HepG2 (cell line): ENCODE measurements around the gene TM9SF3. TPM values are rescaled to one million over a fixed set of nuclear protein-coding genes. Genes with fewer than 3 reads are reported as not detected.
"Not testable (repeated sequence)": the region's sequence is repeated elsewhere in the genome, so short reads cannot be mapped to it uniquely, and the experiment has no call there.

ENCODE experiments used
- ATAC-seq: fragments of 200-7000 bp; cut with Tn5 transposase; 3 replicates; pipeline ENCODE4 v1.9.1; 2020; ENCODE audit warnings: mild to moderate bottlenecking, moderate library complexity
- BruUV-seq: library from RNA; stranded (reverse); fragments of 400-500 nt; replicated peaks from 2 replicates; lab custom pipeline; 2021; lab: Mats Ljungman, UMichigan
- CTCF ChIA-PET: fragments of 300-600 bp; formaldehyde crosslinking; extraction: SDS; loops from one replicate; lab custom pipeline; 2021; ENCODE audit warnings: low total read pairs, inconsistent platforms, low intra/inter-chr PET ratio; lab: Yijun Ruan, JAX
- POLR2A ChIA-PET: fragments of 350-600 bp; sonication (Branson Sonifier 250); formaldehyde crosslinking; loops from one replicate; lab custom pipeline; 2020; ENCODE audit warnings: antibody characterized with exemption, inconsistent platforms; lab: Yijun Ruan, JAX
- DNase-seq: peaks from one replicate; pipeline ENCODE4 v3.0.0-alpha.2; 2015; ENCODE audit warnings: low spot score
- FAIRE-seq: peaks from 3 replicates; lab custom pipeline; 2011; peaks lifted over from hg19 to GRCh38; lab: Jason Lieb, UNC
- H2AFZ ChIP-seq: one replicate; pipeline ENCODE4 v1.6.1; 2011; ENCODE audit warnings: low read length, inconsistent platforms
- H3K27ac ChIP-seq: fragments of 300-600 bp; 3 replicates; pipeline ENCODE4 v1.8.0; 2011; ENCODE audit warnings: mixed run types, mild to moderate bottlenecking, mixed read lengths, low read length, inconsistent platforms; ENCODE audit not compliant: insufficient read depth; ENCODE audit errors: extremely low read length
- H3K27me3 ChIP-seq, 2 experiments: fragments of 200-600 bp in 1 of 2; 2 replicates in 1 of 2; 3 replicates in 1 of 2; pipeline versions ENCODE4 v1.6.0 to v1.8.0; 2011; ENCODE audit warnings: low read length in 2 of 2, mild to moderate bottlenecking in 2 of 2, moderate library complexity in 2 of 2, inconsistent platforms in 1 of 2; ENCODE audit not compliant: insufficient read depth in 2 of 2, control insufficient read depth in 1 of 2
- H3K36me3 ChIP-seq, 2 experiments: fragments of 200-600 bp in 1 of 2; replicated peaks in 1 of 2; 2 replicates in 1 of 2; 3 replicates in 1 of 2; pipeline versions ENCODE4 v1.5.1 to v1.8.0; 2011; ENCODE audit warnings: low read length in 2 of 2, inconsistent platforms in 1 of 2; ENCODE audit not compliant: insufficient read depth in 2 of 2, control insufficient read depth in 1 of 2
- H3K4me1 ChIP-seq: 2 replicates; pipeline ENCODE4 v1.5.1; 2012; ENCODE audit warnings: low read length, inconsistent platforms; ENCODE audit not compliant: insufficient read depth
- H3K4me2 ChIP-seq: 2 replicates; pipeline ENCODE4 v1.6.0; 2011; ENCODE audit warnings: low read depth, low read length, inconsistent platforms
- H3K4me3 ChIP-seq, 3 experiments: fragments of 200-600 bp in 1 of 3; sonication (generic), shearing (Covaris generic) in 1 of 3; replicated peaks in 1 of 3; 2 replicates each; pipeline ENCODE4 v1.5.1; 2011 to 2016; ENCODE audit warnings: low read length in 3 of 3, inconsistent platforms in 2 of 3, low read depth in 2 of 3, mild to moderate bottlenecking in 2 of 3, control low read depth in 1 of 3, mixed read lengths in 1 of 3; ENCODE audit not compliant: insufficient read depth in 1 of 3
- H3K79me2 ChIP-seq: one replicate; pipeline ENCODE4 v1.6.1; 2011; ENCODE audit warnings: low read length, inconsistent platforms; ENCODE audit not compliant: insufficient read depth
- H3K9ac ChIP-seq: 2 replicates; pipeline ENCODE4 v1.6.0; 2011; ENCODE audit warnings: mild to moderate bottlenecking, low read depth, low read length, inconsistent platforms; ENCODE audit not compliant: insufficient read depth
- H3K9me3 ChIP-seq: 2 replicates; pipeline ENCODE4 v1.5.1; 2012; ENCODE audit warnings: mild to moderate bottlenecking, low read length
- H4K20me1 ChIP-seq: 2 replicates; pipeline ENCODE4 v1.6.0; 2011; ENCODE audit warnings: inconsistent platforms, mild to moderate bottlenecking, low read length, moderate library complexity; ENCODE audit not compliant: insufficient read depth
- AGO2 ChIP-seq: fragments of 200-400 bp; formaldehyde crosslinking; optimal IDR thresholded peaks from 2 replicates; pipeline ENCODE3; 2017; ENCODE audit warnings: mild to moderate bottlenecking, low read depth, low read length, moderate library complexity
- ERF ChIP-seq: IDR thresholded peaks from 2 replicates; pipeline ENCODE4 v1.6.1; 2018; ENCODE audit warnings: missing biosample characterization, missing genetic modification reagents
- FOXM1 ChIP-seq: sonication (generic); formaldehyde crosslinking; IDR thresholded peaks from 2 replicates; pipeline ENCODE4 v1.5.0; 2020; ENCODE audit warnings: missing genetic modification reagents
- HNF4A ChIP-seq: sonication (generic); formaldehyde crosslinking; IDR thresholded peaks from 2 replicates; pipeline ENCODE4 v1.4.0; 2020; ENCODE audit warnings: missing genetic modification reagents
- HOXA7 ChIP-seq: sonication (generic); formaldehyde crosslinking; IDR thresholded peaks from 2 replicates; pipeline ENCODE4 v1.8.1; 2022; ENCODE audit warnings: mild to moderate bottlenecking, missing genetic modification reagents, moderate library complexity
- KDM5B ChIP-seq: sonication (generic); formaldehyde crosslinking; IDR thresholded peaks from 2 replicates; pipeline ENCODE4 v1.4.0; 2020; ENCODE audit warnings: missing genetic modification reagents, mild to moderate bottlenecking, borderline replicate concordance
- NFE2L1 ChIP-seq: sonication (generic); formaldehyde crosslinking; IDR thresholded peaks from 2 replicates; pipeline ENCODE4 v1.4.0; 2020; ENCODE audit warnings: missing genetic modification reagents, mild to moderate bottlenecking, borderline replicate concordance
- ONECUT2 ChIP-seq: sonication (generic); formaldehyde crosslinking; IDR thresholded peaks from 2 replicates; pipeline ENCODE4 v1.4.0; 2020; ENCODE audit warnings: missing genetic modification reagents
- PITX1 ChIP-seq: sonication (generic); formaldehyde crosslinking; IDR thresholded peaks from 2 replicates; pipeline ENCODE4 v1.5.1; 2020; ENCODE audit warnings: mild to moderate bottlenecking, missing genetic modification reagents
- ZNF136 ChIP-seq: sonication (generic); formaldehyde crosslinking; IDR thresholded peaks from 2 replicates; pipeline ENCODE4 v1.8.1; 2022; ENCODE audit warnings: low read depth, mild to moderate bottlenecking, moderate library complexity, missing genetic modification reagents
- ZNF652 ChIP-seq: IDR thresholded peaks from 2 replicates; pipeline ENCODE4 v1.6.1; 2016; ENCODE audit warnings: low read depth, borderline replicate concordance
- WGBS: methylation state at CpG from one replicate; pipeline ENCODE4 v1.1.6; 2017; ENCODE audit warnings: low lambda C conversion rate; 5-methylcytosine and 5-hydroxymethylcytosine counted together
- in situ Hi-C: cut with HindIII; loops from 2 replicates; pipeline ENCODE4 v1.10.0; 2017; ENCODE audit warnings: low pct_unique_long_range_greater_than_20kb; ENCODE audit not compliant: extremely low pct_ligation_motif_present
- intact Hi-C: fragments of 100-400 bp; cut with micrococcal nuclease; formaldehyde crosslinking; loops from one replicate; pipeline ENCODE4 v1.10.0; 2022; ENCODE audit not compliant: unreplicated experiment
- polyA plus RNA-seq, 8 experiments: library from polyadenylated mRNA; depleted of rRNA in 3 of 8; stranded (reverse) in 7 of 8; unstranded in 1 of 8; fragments of >200 nt; fragmentation: Illumina TruSeq in 4 of 8; extraction: Trizol in 4 of 8; gene quantifications; 2 replicates each; pipeline versions ENCODE4 v1.2.1 to v1.2.3, GENCODE V29; 2011 to 2016; ENCODE audit warnings: low read depth in 4 of 8, missing spikeins in 1 of 8, mixed read lengths in 1 of 8; ENCODE audit not compliant: insufficient read depth in 1 of 8
- total RNA-seq, 5 experiments: library from RNA; depleted of rRNA; stranded (reverse); fragments of >200 nt; fragmentation: Illumina TruSeq; extraction: Trizol; gene quantifications; 2 replicates each; pipeline ENCODE4 v1.2.3, GENCODE V29; 2016; ENCODE audit warnings: low read depth in 1 of 5
- TF ChIP-seq, protein P1 (sequence below): sonication (generic); formaldehyde crosslinking; IDR thresholded peaks from 2 replicates; pipeline ENCODE4 v1.5.0; 2020; ENCODE audit warnings: missing genetic modification reagents
- TF ChIP-seq, protein P2 (sequence below): IDR thresholded peaks from 2 replicates; pipeline ENCODE4 v1.6.1; 2016; ENCODE audit warnings: mild to moderate bottlenecking, missing biosample characterization, missing genetic modification reagents

Gene TM9SF3
- total and polyA plus RNA-seq, 2 of the 13 experiments (the other 11 are each of a cell fraction or from before 2014, with no cell fraction given): 43.8 to 120 TPM

DNA sequence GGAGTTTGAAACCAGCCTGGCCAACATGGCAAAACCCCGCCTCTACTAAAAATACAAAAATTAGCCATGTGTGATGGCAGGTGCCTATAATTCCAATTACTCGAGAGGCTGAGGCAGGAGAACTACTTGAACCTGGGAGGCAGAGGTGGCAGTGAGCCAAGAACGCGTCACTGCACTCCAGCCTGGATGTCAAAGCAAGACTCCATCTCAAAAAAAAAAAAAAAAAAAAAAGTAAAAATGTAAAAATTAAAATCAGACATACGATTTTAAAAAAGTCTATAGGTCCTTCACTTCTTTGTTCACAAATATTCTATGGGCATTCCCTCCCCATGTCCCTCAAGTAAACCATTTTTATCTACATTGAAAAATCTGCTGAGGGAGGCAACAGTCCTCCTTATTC, 38.2 kb downstream of the TM9SF3 start:
- no peak overlapping the region for H3K4me3 ChIP-seq
- TF ChIP-seq NFE2L1 (no peak), ZNF136 (CRISPR knock-in tag) (no peak), AGO2 (no peak), PITX1 (CRISPR knock-in tag) (no peak), HOXA7 (CRISPR knock-in tag) (no peak), ZNF652 (CRISPR knock-in tag) (no peak), HNF4A (CRISPR knock-in tag) (no peak), FOXM1 (CRISPR knock-in tag) (no peak), ERF (no peak), KDM5B (CRISPR knock-in tag) (no peak), ONECUT2 (no peak)
- TF ChIP-seq, protein P1, sequence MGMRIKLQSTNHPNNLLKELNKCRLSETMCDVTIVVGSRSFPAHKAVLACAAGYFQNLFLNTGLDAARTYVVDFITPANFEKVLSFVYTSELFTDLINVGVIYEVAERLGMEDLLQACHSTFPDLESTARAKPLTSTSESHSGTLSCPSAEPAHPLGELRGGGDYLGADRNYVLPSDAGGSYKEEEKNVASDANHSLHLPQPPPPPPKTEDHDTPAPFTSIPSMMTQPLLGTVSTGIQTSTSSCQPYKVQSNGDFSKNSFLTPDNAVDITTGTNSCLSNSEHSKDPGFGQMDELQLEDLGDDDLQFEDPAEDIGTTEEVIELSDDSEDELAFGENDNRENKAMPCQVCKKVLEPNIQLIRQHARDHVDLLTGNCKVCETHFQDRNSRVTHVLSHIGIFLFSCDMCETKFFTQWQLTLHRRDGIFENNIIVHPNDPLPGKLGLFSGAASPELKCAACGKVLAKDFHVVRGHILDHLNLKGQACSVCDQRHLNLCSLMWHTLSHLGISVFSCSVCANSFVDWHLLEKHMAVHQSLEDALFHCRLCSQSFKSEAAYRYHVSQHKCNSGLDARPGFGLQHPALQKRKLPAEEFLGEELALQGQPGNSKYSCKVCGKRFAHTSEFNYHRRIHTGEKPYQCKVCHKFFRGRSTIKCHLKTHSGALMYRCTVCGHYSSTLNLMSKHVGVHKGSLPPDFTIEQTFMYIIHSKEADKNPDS (CRISPR knock-in tag): no peak
- TF ChIP-seq, protein P2, sequence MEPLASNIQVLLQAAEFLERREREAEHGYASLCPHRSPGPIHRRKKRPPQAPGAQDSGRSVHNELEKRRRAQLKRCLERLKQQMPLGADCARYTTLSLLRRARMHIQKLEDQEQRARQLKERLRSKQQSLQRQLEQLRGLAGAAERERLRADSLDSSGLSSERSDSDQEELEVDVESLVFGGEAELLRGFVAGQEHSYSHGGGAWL: no peak
- TF ChIP-seq, all 625 proteins: peak for 0
- Histone ChIP-seq H3K27ac (no peak overlapping the region), H3K9ac (no peak overlapping the region), H3K36me3 (peaks cover 15 to 75% of the 10 kb centered on the region in 2 experiments), H3K27me3 (no peaks in the 10 kb centered on the region), H3K79me2 (no peaks in the 10 kb centered on the region), H4K20me1 (0 out of 2 replicates have a peak, but pooled peaks cover 3% of the 10 kb centered on the region), H3K4me1 (no peaks in the 10 kb centered on the region), H3K9me3 (no peaks in the 10 kb centered on the region), H3K4me2 (no peak overlapping the region), H2AFZ (no peak overlapping the region)
- BruUV-seq: no TSS peak
- CTCF ChIA-PET: no interaction called here
- no peak for FAIRE-seq
- no peak for DNase-seq
- in situ Hi-C loops: no loop called here
- intact Hi-C loops: no loop called here
- POLR2A ChIA-PET: no interaction called here
- WGBS: 95% methylated on average over 5 of the region's 5 CpGs
- no peak for ATAC-seq

DNA sequence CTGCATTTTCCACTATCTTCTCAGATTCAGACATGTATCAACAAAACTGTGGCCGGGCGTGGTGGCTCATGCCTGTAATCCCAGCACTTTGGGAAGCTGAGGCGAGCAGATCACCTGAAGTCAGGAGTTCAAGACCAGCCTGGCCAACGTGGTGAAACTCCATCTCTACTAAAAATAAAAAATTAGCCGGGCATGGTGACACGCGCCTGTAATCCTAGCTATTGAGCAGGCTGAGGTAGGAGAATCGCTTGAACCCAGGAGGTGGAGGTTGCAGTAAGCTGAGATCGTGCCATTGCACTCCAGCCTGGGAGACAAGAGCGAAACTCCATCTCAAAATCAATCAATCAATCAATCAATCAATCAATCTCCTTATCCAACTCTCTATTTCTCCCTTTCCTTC, 41.3 kb downstream of the TM9SF3 start:
- H2AFZ ChIP-seq, FAIRE-seq, H3K27me3 ChIP-seq, BruUV-seq, H3K9ac ChIP-seq, ATAC-seq, H3K4me1 ChIP-seq, CTCF ChIA-PET, H3K79me2 ChIP-seq, in situ Hi-C loops, DNase-seq, H4K20me1 ChIP-seq, H3K9me3 ChIP-seq, H3K4me3 ChIP-seq, H3K4me2 ChIP-seq, POLR2A ChIA-PET, H3K27ac ChIP-seq, intact Hi-C loops: not testable (repeated sequence)
- 99% methylated on average over 10 of the region's 10 CpGs for WGBS
- peaks cover 12 to 78% of the 10 kb centered on the region in 2 experiments for H3K36me3 ChIP-seq
